Mesendoderm (in vitro differentiated cells): Measurements from ENCODE around the gene GALNT7.

Source experiments
- DNase-seq: peaks from one replicate; pipeline ENCODE4 v3.0.0; 2013
- H2AK5ac ChIP-seq: 2 replicates; pipeline ENCODE4 v1.6.1; 2013; ENCODE audit warnings: low read length, inconsistent platforms
- H2BK120ac ChIP-seq: 2 replicates; pipeline ENCODE4 v1.6.1; 2013; ENCODE audit warnings: low read depth, mild to moderate bottlenecking, low read length, moderate library complexity, mixed read lengths
- H2BK15ac ChIP-seq: replicated peaks from 2 replicates; pipeline ENCODE4 v1.6.1; 2013; ENCODE audit warnings: low read depth, mild to moderate bottlenecking, moderate library complexity
- H2BK5ac ChIP-seq: 2 replicates; pipeline ENCODE4 v1.6.1; 2013; ENCODE audit warnings: low read length, inconsistent platforms
- H3K18ac ChIP-seq: 2 replicates; pipeline ENCODE4 v1.6.1; 2013; ENCODE audit warnings: mild to moderate bottlenecking, low read length, mixed read lengths
- H3K23ac ChIP-seq: one replicate; pipeline ENCODE4 v1.6.1; 2013; ENCODE audit warnings: low read length
- H3K27ac ChIP-seq: 2 replicates; pipeline ENCODE4 v1.5.1; 2013; ENCODE audit warnings: low read depth, mild to moderate bottlenecking, inconsistent platforms, low read length, moderate library complexity
- H3K27me3 ChIP-seq: 2 replicates; pipeline ENCODE4 v1.6.1; 2013; ENCODE audit warnings: low read length, control low read depth, mild to moderate bottlenecking, inconsistent platforms; ENCODE audit not compliant: insufficient read depth, poor library complexity
- H3K36me3 ChIP-seq: 2 replicates; pipeline ENCODE4 v1.6.1; 2013; ENCODE audit warnings: low read length, inconsistent platforms; ENCODE audit not compliant: control insufficient read depth, insufficient read depth
- H3K4ac ChIP-seq: one replicate; pipeline ENCODE4 v1.6.1; 2013; ENCODE audit warnings: low read depth, mild to moderate bottlenecking, low read length, moderate library complexity
- H3K4me1 ChIP-seq: 2 replicates; pipeline ENCODE4 v1.6.1; 2013; ENCODE audit warnings: low read depth, low read length, inconsistent platforms; ENCODE audit not compliant: control insufficient read depth
- H3K4me2 ChIP-seq: 2 replicates; pipeline ENCODE4 v1.6.1; 2013; ENCODE audit warnings: low read length
- H3K4me3 ChIP-seq: 2 replicates; pipeline ENCODE4 v1.5.1; 2013; ENCODE audit warnings: mild to moderate bottlenecking, low read length
- H3K56ac ChIP-seq: one replicate; pipeline ENCODE4 v1.6.1; 2013; ENCODE audit warnings: low read length
- H3K79me1 ChIP-seq: 2 replicates; pipeline ENCODE4 v1.6.1; 2013; ENCODE audit warnings: low read length, inconsistent platforms
- H3K79me2 ChIP-seq: 2 replicates; pipeline ENCODE4 v1.6.1; 2013; ENCODE audit warnings: mild to moderate bottlenecking, low read length; ENCODE audit not compliant: control insufficient read depth, insufficient read depth
- H3K9ac ChIP-seq: 2 replicates; pipeline ENCODE4 v1.6.1; 2013; ENCODE audit warnings: low read length, inconsistent platforms
- H4K5ac ChIP-seq: one replicate; pipeline ENCODE4 v1.6.1; 2013; ENCODE audit warnings: low read length
- H4K8ac ChIP-seq: one replicate; pipeline ENCODE4 v1.6.1; 2013; ENCODE audit warnings: low read depth, mild to moderate bottlenecking, control low read depth, low read length, moderate library complexity
- WGBS: extraction: QIAGEN DNeasy Blood & Tissue Kit; methylation state at CpG from one replicate; pipeline ENCODE4 v1.1.7; 2013; ENCODE audit warnings: low lambda C conversion rate, missing lambda C conversion rate; ENCODE audit not compliant: insufficient coverage; ENCODE audit errors: extremely low coverage; 5-methylcytosine and 5-hydroxymethylcytosine counted together

GALNT7 gene

DNA sequence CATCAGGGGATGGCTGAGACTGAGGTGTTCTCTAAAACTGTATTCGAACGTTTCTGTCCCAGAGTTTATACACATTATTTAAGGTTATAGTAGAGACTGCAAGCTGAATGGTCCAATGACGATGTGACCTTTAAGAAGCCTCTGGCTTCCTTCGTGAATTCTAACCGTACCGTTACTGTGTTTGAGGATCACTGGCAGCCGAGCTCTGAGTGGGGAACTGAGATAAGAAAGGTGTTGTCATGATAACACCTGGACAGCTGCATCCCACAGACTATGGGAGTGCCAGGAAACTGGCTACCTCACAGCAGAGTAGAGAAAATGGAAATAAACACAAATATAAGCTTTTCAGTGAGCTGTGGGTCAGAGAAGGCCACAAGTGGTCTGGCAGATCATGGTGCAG lies 106.5 kb downstream of the GALNT7 start:
- Histone ChIP-seq H3K4me3 (no peak overlapping the region), H3K79me1 (peaks cover 5% of the 10 kb centered on the region), H2BK5ac (no peak overlapping the region), H4K8ac (no peak overlapping the region), H3K4ac (no peak overlapping the region), H2BK120ac (no peak overlapping the region), H2AK5ac (no peak overlapping the region), H3K27me3 (no peaks in the 10 kb centered on the region), H3K4me1 (no peaks in the 10 kb centered on the region), H3K79me2 (peaks cover 2% of the 10 kb centered on the region), H3K56ac (no peak overlapping the region), H3K36me3 (no peaks in the 10 kb centered on the region), H3K9ac (no peak overlapping the region), H4K5ac (no peak overlapping the region), H3K27ac (no peak overlapping the region), H2BK15ac (no peak overlapping the region), H3K18ac (no peak overlapping the region), H3K23ac (no peak overlapping the region), H3K4me2 (no peak overlapping the region)
- no peak for DNase-seq
- no CpG with 5 or more reads among the region's 7 CpGs for WGBS

DNA sequence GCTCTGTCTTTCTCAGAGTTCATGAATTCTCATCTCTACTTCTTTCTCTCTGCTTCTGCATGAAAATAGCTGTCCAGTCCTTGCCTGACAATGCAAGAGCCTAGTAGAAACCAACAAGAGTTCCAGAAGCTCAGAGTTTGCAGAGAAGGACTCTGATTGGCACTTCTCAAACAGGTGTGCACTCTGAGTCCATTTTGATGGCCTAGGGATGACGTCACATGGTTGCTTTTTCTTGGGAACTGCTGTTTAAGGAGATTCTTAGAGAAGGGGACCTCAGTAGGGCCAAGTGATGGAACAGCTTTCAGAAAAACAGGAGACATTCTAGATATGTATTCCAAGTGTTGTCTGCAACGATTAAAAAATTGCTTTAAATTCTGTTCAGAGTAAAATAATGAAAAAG lies 108.7 kb downstream of the GALNT7 start:
- Histone ChIP-seq H3K27ac (no peak overlapping the region), H3K4me1 (no peaks in the 10 kb centered on the region), H3K36me3 (no peaks in the 10 kb centered on the region), H4K5ac (no peak overlapping the region), H2AK5ac (no peak overlapping the region), H3K79me1 (peaks cover 8% of the 10 kb centered on the region), H2BK120ac (no peak overlapping the region), H2BK15ac (no peak overlapping the region), H3K4me2 (no peak overlapping the region), H4K8ac (no peak overlapping the region), H3K4me3 (no peak overlapping the region), H3K9ac (no peak overlapping the region), H3K27me3 (no peaks in the 10 kb centered on the region), H3K23ac (no peak overlapping the region), H2BK5ac (no peak overlapping the region), H3K56ac (no peak overlapping the region), H3K4ac (no peak overlapping the region), H3K79me2 (no peaks in the 10 kb centered on the region), H3K18ac (no peak overlapping the region)
- WGBS = no CpG with 5 or more reads among the region's 2 CpGs
- DNase-seq = no peak

DNA sequence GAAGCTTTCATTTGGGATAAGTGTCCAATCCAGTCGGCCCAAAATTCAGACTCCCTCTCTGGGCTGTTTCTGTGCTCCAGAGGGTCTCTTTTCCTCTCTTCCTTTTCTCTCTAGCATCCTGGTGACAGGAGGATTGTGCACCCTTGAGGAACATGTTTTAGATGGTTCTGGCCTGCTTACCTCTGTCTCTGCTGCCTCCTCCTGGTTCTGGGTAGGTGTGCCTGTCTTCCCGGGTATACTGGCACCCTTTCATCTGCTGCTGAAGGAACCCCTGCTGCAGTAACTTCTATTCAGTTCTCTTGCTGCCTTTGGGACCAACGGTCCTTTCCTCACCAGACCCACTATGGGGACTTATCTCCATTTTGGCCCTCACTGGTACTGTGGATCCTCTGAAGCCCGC lies 112.4 kb downstream of the GALNT7 start:
- Histone ChIP-seq H3K36me3 (no peaks in the 10 kb centered on the region), H3K4me1 (no peaks in the 10 kb centered on the region), H3K23ac (no peak overlapping the region), H3K56ac (no peak overlapping the region), H3K79me2 (no peaks in the 10 kb centered on the region), H3K27me3 (no peaks in the 10 kb centered on the region), H2BK15ac (no peak overlapping the region), H2BK120ac (no peak overlapping the region), H2AK5ac (no peak overlapping the region), H4K8ac (no peak overlapping the region), H3K4me3 (no peak overlapping the region), H3K4ac (no peak overlapping the region), H3K79me1 (peaks cover 4% of the 10 kb centered on the region), H4K5ac (no peak overlapping the region), H3K18ac (no peak overlapping the region), H2BK5ac (no peak overlapping the region), H3K27ac (no peak overlapping the region), H3K4me2 (no peak overlapping the region), H3K9ac (no peak overlapping the region)
- peak; percentile 21 for DNase-seq
- WGBS = no CpG with 5 or more reads among the region's 4 CpGs

GRCh38 chr4:173281406-173282255 lies 113.0 kb downstream of the GALNT7 start:
- H3K27me3 ChIP-seq = no peaks in the 10 kb centered on the region
- H3K4me1 ChIP-seq = no peaks in the 10 kb centered on the region
- no peaks in the 10 kb centered on the region for H3K79me2 ChIP-seq
- H3K23ac ChIP-seq = no peak overlapping the region
- no peak overlapping the region for H3K9ac ChIP-seq
- no peak overlapping the region for H2BK15ac ChIP-seq
- H3K4ac ChIP-seq = no peak overlapping the region
- H3K4me3 ChIP-seq = no peak overlapping the region
- no peak overlapping the region for H4K5ac ChIP-seq
- H3K36me3 ChIP-seq = no peaks in the 10 kb centered on the region
- no peak overlapping the region for H3K27ac ChIP-seq
- no CpG with 5 or more reads among the region's 14 CpGs for WGBS
- H3K18ac ChIP-seq = no peak overlapping the region
- H4K8ac ChIP-seq = no peak overlapping the region
- H2BK120ac ChIP-seq = no peak overlapping the region
- no peak overlapping the region for H3K56ac ChIP-seq
- H3K4me2 ChIP-seq = no peak overlapping the region
- no peak overlapping the region for H2AK5ac ChIP-seq
- peaks cover 3% of the 10 kb centered on the region for H3K79me1 ChIP-seq
- DNase-seq = no peak
- no peak overlapping the region for H2BK5ac ChIP-seq

DNA sequence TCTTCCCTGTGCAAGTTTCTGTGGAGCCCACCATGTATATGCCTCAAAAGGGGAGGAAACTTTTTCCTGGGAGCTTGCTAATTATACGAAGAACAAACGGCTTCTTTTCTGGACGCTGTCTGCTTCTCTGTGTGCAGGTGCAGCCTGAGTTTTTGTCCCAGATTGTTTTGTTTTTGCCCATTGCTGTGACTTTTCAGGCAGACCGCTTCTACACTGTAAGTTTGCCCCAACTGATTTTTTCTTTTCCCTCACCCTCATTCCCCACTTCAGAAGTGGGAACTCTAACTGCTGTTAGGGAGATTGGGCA lies 113.6 kb downstream of the GALNT7 start:
- Histone ChIP-seq H2BK5ac (no peak overlapping the region), H3K4me3 (no peak overlapping the region), H3K4me1 (no peaks in the 10 kb centered on the region), H3K4me2 (no peak overlapping the region), H3K23ac (no peak overlapping the region), H2BK15ac (no peak overlapping the region), H3K4ac (no peak overlapping the region), H4K5ac (no peak overlapping the region), H2BK120ac (no peak overlapping the region), H3K79me1 (peaks cover 4% of the 10 kb centered on the region), H4K8ac (no peak overlapping the region), H3K9ac (no peak overlapping the region), H3K56ac (no peak overlapping the region), H3K18ac (no peak overlapping the region), H3K27me3 (no peaks in the 10 kb centered on the region), H3K27ac (no peak overlapping the region), H3K79me2 (no peaks in the 10 kb centered on the region), H3K36me3 (no peaks in the 10 kb centered on the region), H2AK5ac (no peak overlapping the region)
- DNase-seq = no peak
- WGBS = no CpG with 5 or more reads among the region's 4 CpGs

- no peak overlapping the region for H3K4me3 ChIP-seq
- H3K4me2 ChIP-seq = no peak overlapping the region
- H2BK5ac ChIP-seq = no peak overlapping the region
- no peak for DNase-seq
- H3K9ac ChIP-seq = no peak overlapping the region
- H4K8ac ChIP-seq = no peak overlapping the region
- no peak overlapping the region for H3K56ac ChIP-seq
- WGBS = no CpG with 5 or more reads among the region's 3 CpGs
- H3K27ac ChIP-seq = no peak overlapping the region
- H3K27me3 ChIP-seq = no peaks in the 10 kb centered on the region
- no peak overlapping the region for H3K18ac ChIP-seq
- H3K23ac ChIP-seq = no peak overlapping the region
- H4K5ac ChIP-seq = no peak overlapping the region
- no peaks in the 10 kb centered on the region for H3K36me3 ChIP-seq
- no peaks in the 10 kb centered on the region for H3K4me1 ChIP-seq
- H2BK120ac ChIP-seq = no peak overlapping the region
- H3K79me1 ChIP-seq = peaks cover 6% of the 10 kb centered on the region
- H2BK15ac ChIP-seq = no peak overlapping the region
- no peak overlapping the region for H3K4ac ChIP-seq
- H3K79me2 ChIP-seq = no peaks in the 10 kb centered on the region
- no peak overlapping the region for H2AK5ac ChIP-seq
Observed at GRCh38 chr4:173282626-173283025, 114.0 kb downstream of the GALNT7 start.
